ENCODE measurements around the gene DIDO1.

- no peak for TF ChIP-seq CTCF (IDR thresholded peaks at IDR 0.05)
- TF ChIP-seq EZH2 (IDR thresholded peaks at IDR 0.05; ENCODE audit: borderline replicate concordance, insufficient read depth, low read depth, low read length, poor library complexity, severe bottlenecking) = no peak
Measured at GRCh38 chr20:62892348-62893304, 33.7 kb downstream of the DIDO1 start.

Data from B cell (primary cell).